Progenitor cell of endocrine pancreas (in vitro differentiated cells): ENCODE measurements around the gene NRXN2. TPM values are rescaled to one million over a fixed set of nuclear protein-coding genes. Genes with fewer than 3 reads are reported as not detected.

Experiments
- DNase-seq: peaks from one replicate; pipeline ENCODE4 v3.0.0; 2021; ENCODE audit warnings: low spot score; ENCODE audit not compliant: unreplicated experiment
- H3K27ac Mint-ChIP-seq: 2 replicates; pipeline ENCODE4 v1.8.0; 2021; ENCODE audit warnings: mild to moderate bottlenecking, moderate library complexity, mixed read lengths
- H3K27me3 Mint-ChIP-seq: 2 replicates; pipeline ENCODE4 v1.8.0; 2021; ENCODE audit warnings: mixed read lengths
- H3K36me3 Mint-ChIP-seq: 2 replicates; pipeline ENCODE4 v1.8.0; 2022; ENCODE audit warnings: mixed read lengths; ENCODE audit not compliant: insufficient read depth
- H3K4me1 Mint-ChIP-seq: 2 replicates; pipeline ENCODE4 v1.8.0; 2021; ENCODE audit warnings: low read depth, mixed read lengths
- H3K4me3 Mint-ChIP-seq: 2 replicates; pipeline ENCODE4 v1.8.0; 2021; ENCODE audit warnings: low read depth, mild to moderate bottlenecking, moderate library complexity, mixed read lengths
- H3K9me3 Mint-ChIP-seq: 2 replicates; pipeline ENCODE4 v1.8.0; 2021; ENCODE audit warnings: low read depth, mixed read lengths
- total RNA-seq: library from RNA; stranded (reverse); gene quantifications from 2 replicates; pipeline ENCODE4 v1.2.1, GENCODE V29; 2021
- TF ChIP-seq, protein P1 (sequence below): fragments of 200-600 bp; sonication (generic); IDR thresholded peaks from one replicate; pipeline ENCODE4 v1.5.0; 2021; ENCODE audit warnings: antibody characterized with exemption, mild to moderate bottlenecking; ENCODE audit not compliant: unreplicated experiment

NRXN2 gene
- total RNA-seq, 1 donor from 2014 or later = 0.17 TPM

DNA sequence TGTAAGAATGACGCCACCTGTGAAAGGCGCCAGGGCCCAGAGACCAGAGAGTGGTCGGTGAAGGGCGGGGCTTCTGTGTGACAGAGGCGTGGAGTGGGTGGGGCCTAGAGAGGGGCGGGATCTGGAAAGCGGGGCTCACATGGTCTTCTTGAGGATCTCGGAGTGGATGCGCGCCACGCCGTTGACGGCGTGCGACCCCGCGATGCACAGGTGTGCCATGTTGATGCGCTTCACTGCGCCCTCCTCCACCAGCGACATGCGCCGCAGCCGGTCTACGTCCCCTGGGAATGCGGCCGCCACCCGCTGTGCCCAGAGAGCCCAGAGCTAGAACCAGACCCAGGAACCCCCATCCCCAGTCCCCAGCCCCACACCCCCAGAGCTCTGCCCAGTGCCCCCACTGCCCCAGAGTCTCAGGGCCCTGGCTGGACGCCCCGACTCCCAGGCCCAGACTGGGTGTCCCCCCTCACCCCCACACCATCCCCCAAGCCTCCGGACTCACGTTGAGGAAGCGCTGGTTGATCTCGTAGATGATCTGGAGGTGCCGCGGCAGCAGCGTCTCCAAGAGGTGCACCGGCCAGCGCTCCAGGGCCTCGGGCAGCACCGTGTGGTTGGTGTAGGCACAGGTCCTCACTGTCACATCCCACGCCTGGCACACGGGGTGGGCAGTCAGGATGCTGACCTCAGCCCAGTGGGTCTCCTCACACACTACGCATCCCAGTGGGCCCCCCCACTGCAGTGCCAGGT, 30.6 kb upstream of the NRXN2 start:
- peaks cover 3% of the 10 kb centered on the region for H3K27me3 Mint-ChIP-seq
- peaks cover 2% of the 10 kb centered on the region for H3K36me3 Mint-ChIP-seq
- H3K9me3 Mint-ChIP-seq = no peaks in the 10 kb centered on the region
- TF ChIP-seq, protein P1, sequence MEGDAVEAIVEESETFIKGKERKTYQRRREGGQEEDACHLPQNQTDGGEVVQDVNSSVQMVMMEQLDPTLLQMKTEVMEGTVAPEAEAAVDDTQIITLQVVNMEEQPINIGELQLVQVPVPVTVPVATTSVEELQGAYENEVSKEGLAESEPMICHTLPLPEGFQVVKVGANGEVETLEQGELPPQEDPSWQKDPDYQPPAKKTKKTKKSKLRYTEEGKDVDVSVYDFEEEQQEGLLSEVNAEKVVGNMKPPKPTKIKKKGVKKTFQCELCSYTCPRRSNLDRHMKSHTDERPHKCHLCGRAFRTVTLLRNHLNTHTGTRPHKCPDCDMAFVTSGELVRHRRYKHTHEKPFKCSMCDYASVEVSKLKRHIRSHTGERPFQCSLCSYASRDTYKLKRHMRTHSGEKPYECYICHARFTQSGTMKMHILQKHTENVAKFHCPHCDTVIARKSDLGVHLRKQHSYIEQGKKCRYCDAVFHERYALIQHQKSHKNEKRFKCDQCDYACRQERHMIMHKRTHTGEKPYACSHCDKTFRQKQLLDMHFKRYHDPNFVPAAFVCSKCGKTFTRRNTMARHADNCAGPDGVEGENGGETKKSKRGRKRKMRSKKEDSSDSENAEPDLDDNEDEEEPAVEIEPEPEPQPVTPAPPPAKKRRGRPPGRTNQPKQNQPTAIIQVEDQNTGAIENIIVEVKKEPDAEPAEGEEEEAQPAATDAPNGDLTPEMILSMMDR = no peak
- no peaks in the 10 kb centered on the region for H3K4me1 Mint-ChIP-seq
- no peak overlapping the region for H3K4me3 Mint-ChIP-seq
- no peak for DNase-seq
- H3K27ac Mint-ChIP-seq = no peak overlapping the region

DNA sequence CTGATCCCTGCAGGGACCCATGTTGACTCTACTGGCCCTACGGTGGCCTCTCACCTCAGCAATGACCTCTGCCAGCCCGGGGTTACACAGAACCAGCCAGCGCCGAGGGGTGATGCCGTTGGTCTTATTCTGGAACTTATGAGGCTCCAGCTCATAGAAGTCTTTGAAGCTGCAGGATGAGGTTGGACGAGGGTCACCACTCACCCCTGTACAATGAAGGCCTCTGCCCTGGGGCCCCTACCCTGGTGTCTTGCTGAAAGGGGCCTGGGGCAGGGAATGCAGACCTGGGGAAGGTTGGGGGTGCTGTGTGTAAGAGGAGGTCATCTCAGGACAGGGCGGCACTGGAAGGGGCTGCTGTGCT, 30.0 kb upstream of the NRXN2 start:
- Mint-ChIP-seq H3K27me3 (peaks cover 6% of the 10 kb centered on the region), H3K36me3 (peaks cover 2% of the 10 kb centered on the region), H3K4me3 (no peak overlapping the region), H3K9me3 (no peaks in the 10 kb centered on the region), H3K4me1 (no peaks in the 10 kb centered on the region), H3K27ac (no peak overlapping the region)
- no peak for DNase-seq
- TF ChIP-seq, protein P1 = no peak

DNA sequence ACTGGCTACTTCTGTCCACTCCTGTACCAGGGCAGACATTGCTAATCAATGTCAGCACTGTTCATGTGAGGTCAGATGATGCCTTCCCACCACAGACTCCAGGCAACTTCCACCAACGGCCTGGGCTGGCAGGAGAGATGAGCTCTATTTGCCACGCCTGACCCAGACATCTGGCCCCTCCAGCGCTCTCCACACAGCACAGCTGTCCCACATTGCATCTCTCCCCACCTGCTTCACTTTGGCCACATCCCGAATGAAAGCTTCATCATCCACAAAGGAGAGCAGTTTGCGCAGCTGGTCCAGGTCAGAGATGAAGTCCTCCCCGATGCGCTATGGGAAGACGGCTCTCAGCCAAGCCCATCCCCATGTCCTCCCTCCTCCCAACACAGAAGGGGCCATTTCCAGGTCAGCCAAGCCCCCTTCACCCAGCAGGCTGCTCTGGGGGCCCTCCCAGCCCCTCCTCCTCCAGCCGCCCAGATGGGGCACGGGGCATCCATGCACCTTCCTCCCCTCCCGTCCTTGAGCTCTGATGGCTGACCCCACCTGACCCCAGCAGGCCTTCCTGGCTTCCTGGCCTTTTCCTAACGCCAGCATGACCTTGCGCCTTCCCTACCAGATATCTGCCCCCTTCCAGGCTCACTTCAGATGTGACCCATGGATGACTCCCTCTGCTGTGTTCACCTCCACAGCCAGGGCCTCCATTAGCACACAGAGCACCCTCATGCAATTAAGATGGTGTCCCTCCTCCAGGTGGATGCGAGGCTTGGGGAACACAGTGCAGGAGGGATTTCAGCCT, 29.4 kb upstream of the NRXN2 start:
- Mint-ChIP-seq H3K4me3 (no peak overlapping the region), H3K4me1 (no peaks in the 10 kb centered on the region), H3K27ac (no peak overlapping the region), H3K27me3 (peaks cover 11% of the 10 kb centered on the region), H3K9me3 (no peaks in the 10 kb centered on the region), H3K36me3 (peaks cover 2% of the 10 kb centered on the region)
- no peak for DNase-seq
- TF ChIP-seq, protein P1 = no peak

DNA sequence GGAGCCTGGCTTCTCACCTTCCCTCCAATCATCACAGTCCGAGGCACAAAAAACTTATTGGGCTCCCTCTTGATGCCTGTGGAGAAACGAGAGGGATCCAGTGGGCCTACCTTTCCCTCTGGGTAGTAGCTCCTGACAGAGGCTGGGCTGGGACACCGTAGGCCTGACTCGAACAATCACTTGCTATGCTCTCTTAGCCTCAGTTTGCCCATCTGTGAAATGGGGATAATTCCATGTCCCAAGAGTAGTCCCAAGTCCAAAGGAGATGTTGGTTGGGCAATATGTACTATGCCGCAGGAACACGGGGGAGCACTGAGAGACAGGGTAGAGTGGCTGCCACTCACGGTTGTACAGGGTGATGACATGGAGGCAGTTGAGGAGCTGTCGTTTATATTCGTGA, 28.6 kb upstream of the NRXN2 start:
- H3K9me3 Mint-ChIP-seq = no peaks in the 10 kb centered on the region
- H3K4me3 Mint-ChIP-seq = no peak overlapping the region
- H3K4me1 Mint-ChIP-seq = no peaks in the 10 kb centered on the region
- no peak for DNase-seq
- H3K27ac Mint-ChIP-seq = peak overlapping the region; percentile 29
- peaks cover 18% of the 10 kb centered on the region for H3K27me3 Mint-ChIP-seq
- TF ChIP-seq, protein P1 = no peak
- H3K36me3 Mint-ChIP-seq = peaks cover 2% of the 10 kb centered on the region

DNA sequence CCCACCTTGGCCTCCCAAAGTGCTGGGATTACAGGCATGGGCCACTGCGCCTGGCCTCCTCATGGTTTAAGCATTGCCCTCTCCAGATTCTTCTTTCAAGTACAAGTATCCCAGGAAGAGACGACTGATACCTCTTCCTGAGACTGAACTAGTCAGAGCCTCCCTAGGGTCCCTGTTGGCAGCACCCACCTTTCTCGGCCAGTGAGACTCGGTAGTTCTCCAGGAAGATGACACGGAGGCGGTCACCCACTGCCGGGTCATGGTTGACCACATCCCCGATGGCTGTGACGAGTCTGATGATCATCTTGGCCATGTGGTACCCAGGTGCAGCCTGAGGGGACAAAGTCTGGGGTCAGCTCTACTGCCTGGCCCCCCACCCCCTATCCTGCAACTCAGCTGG, 28.1 kb upstream of the NRXN2 start:
- Mint-ChIP-seq H3K27ac (no peak overlapping the region), H3K4me3 (no peak overlapping the region), H3K36me3 (peaks cover 2% of the 10 kb centered on the region), H3K4me1 (no peaks in the 10 kb centered on the region), H3K9me3 (no peaks in the 10 kb centered on the region), H3K27me3 (peaks cover 23% of the 10 kb centered on the region)
- no peak for DNase-seq
- TF ChIP-seq, protein P1 = no peak
